ENCODE measurements around the gene ATG4C.

DNA sequence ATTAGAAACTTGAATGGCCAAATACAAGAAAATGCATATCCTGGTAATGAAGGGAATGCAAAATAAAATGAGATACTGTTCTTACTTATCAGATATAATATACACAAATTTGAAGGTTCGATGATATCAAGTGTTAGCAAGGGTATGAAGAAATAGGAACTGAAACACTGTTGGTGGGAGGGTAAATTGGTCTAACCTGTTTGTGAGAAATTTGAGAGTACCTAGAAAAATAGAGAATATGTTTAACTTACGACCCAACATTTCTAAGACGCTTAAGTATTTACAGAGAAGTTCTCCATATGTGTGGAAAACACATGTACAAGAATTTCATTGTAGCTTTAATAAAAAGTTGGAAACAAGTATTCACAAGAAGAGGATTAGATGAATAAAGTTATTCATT lies 25.9 kb downstream of the ATG4C start:
- TF ChIP-seq EZH2 (IDR thresholded peaks at IDR 0.05), result no peak
- no peak for TF ChIP-seq POLR2AphosphoS5 (IDR thresholded peaks at IDR 0.05; ENCODE audit: borderline replicate concordance, low read depth, low read length)

All from SK-N-MC (cell line).